Lower lobe of right lung (tissue), 2 donors: ENCODE measurements around the gene DAP. TPM values are rescaled to one million over a fixed set of nuclear protein-coding genes. Genes with fewer than 3 reads are reported as not detected.

Experiments
- ATAC-seq, 2 donors: fragments of 200-7000 bp; cut with Tn5 transposase; one replicate each; pipeline ENCODE4 v1.9.1; 2020 to 2022; ENCODE audit warnings: mild to moderate bottlenecking in 2 of 2, moderate library complexity in 2 of 2
- DNase-seq: peaks from one replicate; pipeline ENCODE4 v3.0.0-alpha.2; 2020
- H3K27ac ChIP-seq: fragments of 200-600 bp; one replicate; pipeline ENCODE4 v1.8.0; 2022
- H3K27me3 ChIP-seq: fragments of 200-600 bp; one replicate; pipeline ENCODE4 v1.8.0; 2022; ENCODE audit warnings: low read depth
- H3K36me3 ChIP-seq: fragments of 200-600 bp; one replicate; pipeline ENCODE4 v1.8.0; 2022; ENCODE audit warnings: mild to moderate bottlenecking
- H3K4me1 ChIP-seq: fragments of 200-600 bp; one replicate; pipeline ENCODE4 v1.8.0; 2022
- H3K4me3 ChIP-seq: fragments of 200-600 bp; one replicate; pipeline ENCODE4 v1.8.0; 2022; ENCODE audit warnings: mild to moderate bottlenecking
- H3K9me3 ChIP-seq: fragments of 200-600 bp; one replicate; pipeline ENCODE4 v1.8.0; 2022
- intact Hi-C: fragments of 100-400 bp; cut with DNase I; formaldehyde crosslinking; loops from one replicate; pipeline ENCODE4 v1.11.0; 2022
- long read RNA-seq: library from polyadenylated mRNA; unstranded; transcript quantifications from one replicate; pipeline ENCODE4 v2.0.0, GENCODE V29; 2021
- total RNA-seq: library from RNA; stranded (reverse); fragmentation: NEBNext Ultra II Directional; extraction: Animal tissue kit (Norgen Biotek cat#: 25700); gene quantifications from one replicate; pipeline ENCODE4 v1.2.1, GENCODE V29; 2021
- TF ChIP-seq, protein P1 (sequence below): fragments of 200-600 bp; IDR thresholded peaks from one replicate; pipeline ENCODE4 v1.8.0; 2022; ENCODE audit warnings: antibody characterized with exemption, mild to moderate bottlenecking
- donor health status: DM: no; HTN: yes; CAD: no; lungs with severe emphysema.

Gene DAP, protein sequence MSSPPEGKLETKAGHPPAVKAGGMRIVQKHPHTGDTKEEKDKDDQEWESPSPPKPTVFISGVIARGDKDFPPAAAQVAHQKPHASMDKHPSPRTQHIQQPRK
- total RNA-seq, result 89.8 TPM
- long read RNA-seq, transcript DAP-201 (4 exons, 2,339 nt), result major isoform, 193 of 236 reads
- long read RNA-seq, partial matches to known transcripts, result 5 of 236 reads
- long read RNA-seq, other reads (novel, unspliced or antisense), result 35 of 236 reads

DNA sequence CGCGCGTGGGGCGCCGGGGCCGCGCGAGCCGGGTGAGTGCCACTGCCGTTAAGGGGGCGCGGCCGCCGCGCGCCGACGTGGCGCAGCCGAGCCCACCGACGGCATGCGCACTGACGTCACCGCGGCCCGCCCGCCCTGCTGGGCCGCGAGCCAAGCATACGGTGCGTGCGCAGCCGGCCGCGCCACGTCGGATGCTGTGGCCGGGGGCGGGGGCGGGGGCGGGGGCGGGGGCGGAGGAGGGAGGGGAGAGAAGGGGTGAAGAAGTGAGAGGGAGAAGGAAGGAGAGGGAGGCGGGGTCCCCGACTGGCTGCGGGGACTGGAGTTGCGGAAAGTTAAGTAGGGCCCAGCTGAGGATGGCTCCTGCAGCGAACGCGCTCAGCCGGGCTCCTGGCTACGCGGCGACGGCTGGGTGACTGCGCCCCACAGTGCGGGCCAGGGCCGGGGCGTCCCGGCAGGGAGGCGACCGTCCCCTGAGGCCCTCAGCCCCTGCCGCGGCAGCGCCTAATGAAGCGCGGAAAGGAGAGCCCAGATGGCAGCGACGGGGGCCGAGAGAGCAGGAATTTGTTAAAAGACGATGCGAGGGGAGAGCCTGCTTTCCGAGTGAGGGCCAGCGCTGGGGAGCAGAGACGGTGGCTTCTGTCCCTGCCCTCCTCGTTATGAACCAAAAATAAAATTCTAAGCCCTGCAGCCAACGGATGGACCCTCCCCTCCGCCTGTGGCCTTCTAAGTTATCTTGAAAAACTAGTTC lies at the start of gene DAP:
Gene DAP (minus strand): TSS at position 50 of the 748 bp plus-strand sequence. CDS start 166 bp downstream, outside the sequence.
- DNase-seq, result peak; percentile 91
- peak; percentile 95 to 96 for ATAC-seq
- Histone ChIP-seq H3K4me1 (peaks cover 34% of the 10 kb centered on the region), H3K4me3 (peak within 1 kb of the TSS; percentile 74), H3K27me3 (no peaks in the 10 kb centered on the region), H3K27ac (peak within 1 kb of the TSS; percentile 98), H3K36me3 (no peaks in the 10 kb centered on the region), H3K9me3 (no peaks in the 10 kb centered on the region)
- TF ChIP-seq, protein P1, sequence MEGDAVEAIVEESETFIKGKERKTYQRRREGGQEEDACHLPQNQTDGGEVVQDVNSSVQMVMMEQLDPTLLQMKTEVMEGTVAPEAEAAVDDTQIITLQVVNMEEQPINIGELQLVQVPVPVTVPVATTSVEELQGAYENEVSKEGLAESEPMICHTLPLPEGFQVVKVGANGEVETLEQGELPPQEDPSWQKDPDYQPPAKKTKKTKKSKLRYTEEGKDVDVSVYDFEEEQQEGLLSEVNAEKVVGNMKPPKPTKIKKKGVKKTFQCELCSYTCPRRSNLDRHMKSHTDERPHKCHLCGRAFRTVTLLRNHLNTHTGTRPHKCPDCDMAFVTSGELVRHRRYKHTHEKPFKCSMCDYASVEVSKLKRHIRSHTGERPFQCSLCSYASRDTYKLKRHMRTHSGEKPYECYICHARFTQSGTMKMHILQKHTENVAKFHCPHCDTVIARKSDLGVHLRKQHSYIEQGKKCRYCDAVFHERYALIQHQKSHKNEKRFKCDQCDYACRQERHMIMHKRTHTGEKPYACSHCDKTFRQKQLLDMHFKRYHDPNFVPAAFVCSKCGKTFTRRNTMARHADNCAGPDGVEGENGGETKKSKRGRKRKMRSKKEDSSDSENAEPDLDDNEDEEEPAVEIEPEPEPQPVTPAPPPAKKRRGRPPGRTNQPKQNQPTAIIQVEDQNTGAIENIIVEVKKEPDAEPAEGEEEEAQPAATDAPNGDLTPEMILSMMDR, result no peak
- intact Hi-C loops, result no loop called here

DNA sequence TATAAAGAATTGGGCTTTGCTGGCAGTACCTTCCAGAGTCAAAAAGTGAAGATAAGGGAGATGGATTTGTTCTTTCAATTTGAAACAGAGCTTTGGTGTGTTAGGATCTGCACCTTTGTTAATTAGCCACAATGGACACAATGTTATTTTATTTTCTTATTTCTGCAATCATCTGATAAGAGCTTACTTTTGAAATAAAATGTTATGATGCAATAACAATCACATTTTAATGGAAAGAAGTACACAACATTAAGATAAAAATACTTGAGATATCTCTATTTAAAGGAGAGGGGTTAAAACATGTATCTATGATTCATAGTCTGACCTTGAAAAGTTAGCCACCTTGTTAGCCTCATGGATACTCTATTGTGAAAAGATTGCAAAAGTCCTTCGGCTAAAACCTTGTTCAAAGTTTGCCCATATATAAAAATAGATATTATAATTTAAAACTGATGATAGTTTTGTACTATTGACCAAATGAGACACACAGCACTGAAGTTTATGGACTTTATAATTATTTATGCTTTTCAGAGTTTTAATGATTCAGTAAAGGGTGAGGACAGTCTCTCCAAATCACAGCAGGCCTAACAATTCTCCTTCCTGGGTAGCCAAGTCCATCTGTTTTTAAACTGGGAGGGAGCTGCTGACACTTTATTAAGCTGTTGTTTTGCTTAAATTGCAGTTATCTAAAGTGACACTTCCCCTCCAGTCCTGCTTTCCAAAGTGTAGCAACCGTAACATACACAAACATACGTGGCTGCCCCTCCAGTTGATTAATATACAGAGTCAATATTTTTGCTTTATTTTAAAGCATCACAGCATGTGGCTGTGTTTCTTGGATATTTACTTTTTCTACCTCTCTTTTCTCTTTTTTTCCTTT lies 47.6 kb upstream of the DAP start:
- Histone ChIP-seq H3K27me3 (no peaks in the 10 kb centered on the region), H3K4me3 (no peak overlapping the region), H3K27ac (no peak overlapping the region), H3K9me3 (no peaks in the 10 kb centered on the region), H3K4me1 (peaks cover 9% of the 10 kb centered on the region), H3K36me3 (no peaks in the 10 kb centered on the region)
- ATAC-seq (no peak), DNase-seq (no peak)
- intact Hi-C loops, result no loop called here
- TF ChIP-seq, protein P1, result no peak

DNA sequence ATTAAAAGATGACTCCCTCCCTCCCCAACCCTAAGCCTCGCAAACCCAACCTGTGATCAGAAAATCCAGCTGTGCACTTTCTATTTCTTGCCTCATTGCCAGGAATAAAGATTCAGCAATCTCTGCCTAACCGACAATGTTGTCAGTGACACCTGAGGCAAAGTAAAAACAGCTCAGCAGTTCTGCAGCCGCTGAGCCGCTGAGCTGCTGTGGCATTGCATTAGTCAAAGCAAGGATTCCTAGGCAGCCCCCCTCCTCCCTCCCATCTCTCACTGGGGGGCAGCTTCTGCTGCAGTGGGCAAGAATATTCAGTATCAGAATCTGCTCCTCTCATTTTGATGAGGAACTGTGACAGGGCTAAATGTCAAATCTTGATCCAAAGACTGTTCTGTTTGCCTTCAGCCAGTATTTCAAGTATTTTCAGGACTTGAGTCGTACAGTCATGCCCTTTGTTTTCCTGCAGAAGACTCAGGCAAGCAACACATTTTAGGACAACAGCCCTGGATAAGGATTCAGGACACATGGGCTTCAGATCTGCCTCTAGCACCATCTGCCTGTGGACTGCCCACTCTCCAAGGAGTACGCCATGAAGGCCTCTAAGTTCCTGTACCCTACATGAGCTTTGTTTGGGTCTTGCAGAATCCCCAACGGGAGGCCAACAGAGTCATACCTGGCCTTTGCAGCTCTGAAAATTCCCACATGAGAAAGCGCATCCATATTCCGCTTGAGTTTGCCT lies 41.1 kb upstream of the DAP start:
- TF ChIP-seq, protein P1, result no peak
- peaks cover 7% of the 10 kb centered on the region for H3K27me3 ChIP-seq
- ATAC-seq (no peak), DNase-seq (no peak)
- H3K4me3 ChIP-seq, result no peak overlapping the region
- H3K36me3 ChIP-seq, result no peaks in the 10 kb centered on the region
- no peaks in the 10 kb centered on the region for H3K9me3 ChIP-seq
- no peak overlapping the region for H3K27ac ChIP-seq
- H3K4me1 ChIP-seq, result no peaks in the 10 kb centered on the region
- intact Hi-C loops, result no loop called here

DNA sequence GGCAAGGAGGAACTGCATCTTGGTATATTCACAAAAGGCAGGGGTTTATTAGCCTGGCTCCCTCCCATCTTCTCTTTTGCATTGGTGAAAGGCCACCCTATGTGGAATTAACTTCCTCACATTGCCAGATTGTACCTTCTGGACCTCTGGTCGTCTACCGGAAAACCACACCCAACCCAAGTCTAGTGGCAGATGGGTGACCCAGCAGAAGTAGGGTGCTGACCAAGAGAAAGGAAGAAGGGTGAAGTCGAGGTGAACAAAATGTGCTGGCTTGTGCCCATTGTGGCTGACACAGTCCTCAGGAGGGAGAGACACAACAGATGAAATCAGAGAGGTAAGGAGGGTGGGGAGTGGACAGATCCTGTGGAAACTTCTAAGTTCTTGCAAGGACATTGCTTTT lies 39.8 kb upstream of the DAP start:
- no peaks in the 10 kb centered on the region for H3K9me3 ChIP-seq
- no peak overlapping the region for H3K27ac ChIP-seq
- no peaks in the 10 kb centered on the region for H3K36me3 ChIP-seq
- H3K4me1 ChIP-seq, result no peaks in the 10 kb centered on the region
- intact Hi-C loops, result no loop called here
- DNase-seq, result no peak
- no peak for ATAC-seq
- TF ChIP-seq, protein P1, result no peak
- peaks cover 7% of the 10 kb centered on the region for H3K27me3 ChIP-seq
- no peak overlapping the region for H3K4me3 ChIP-seq

DNA sequence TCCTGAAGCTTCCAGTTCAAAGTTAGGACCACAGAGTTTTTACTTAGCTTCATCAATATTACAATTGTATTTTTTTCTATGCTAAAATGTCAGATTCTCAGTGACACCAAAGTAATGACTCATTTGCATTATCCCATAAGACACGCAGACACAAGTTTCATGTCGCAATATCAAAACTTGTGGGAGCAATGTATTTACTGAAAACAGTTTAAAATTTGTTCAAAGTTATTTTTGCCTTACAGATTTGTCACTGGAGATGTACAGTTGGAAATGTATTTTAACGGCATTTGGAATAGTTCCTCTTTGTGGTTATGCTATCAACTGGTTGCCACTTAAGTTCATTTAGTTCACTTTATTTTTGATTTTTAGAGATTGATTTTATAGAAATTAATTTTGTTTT lies 36.2 kb upstream of the DAP start:
- ATAC-seq, result no peak

More for the DNA sequence above, 36.2 kb upstream of the DAP start:
- Histone ChIP-seq H3K9me3 (no peaks in the 10 kb centered on the region), H3K4me3 (no peak overlapping the region), H3K27ac (no peak overlapping the region), H3K36me3 (no peaks in the 10 kb centered on the region), H3K4me1 (no peaks in the 10 kb centered on the region), H3K27me3 (peaks cover 7% of the 10 kb centered on the region)
- TF ChIP-seq, protein P1, result no peak
- DNase-seq, result no peak
- intact Hi-C loops, result no loop called here
